HG03175 (cell line): ENCODE data around the gene CD79B.

Experiments
- ATAC-seq: cut with Tn5 transposase; IDR thresholded peaks from one replicate; pipeline ENCODE4 v1.9.1; 2021; ENCODE audit warnings: mild to moderate bottlenecking, moderate library complexity; ENCODE audit not compliant: unreplicated experiment

Gene CD79B

GRCh38 chr17:63954402-63955063 is 22.4 kb upstream of the CD79B start:
- peak; percentile 70 for ATAC-seq

GRCh38 chr17:63950940-63951907 is 19.1 kb upstream of the CD79B start:
- ATAC-seq = no peak

GRCh38 chr17:63949576-63950250 is 17.6 kb upstream of the CD79B start:
- ATAC-seq = no peak

GRCh38 chr17:63948521-63948920 is 16.4 kb upstream of the CD79B start:
- no peak for ATAC-seq

- ATAC-seq = no peak
These were observed 15.7 kb upstream of the CD79B start for GRCh38 chr17:63947711-63948330.

- peak; percentile 66 for ATAC-seq
These were observed 14.6 kb upstream of the CD79B start for GRCh38 chr17:63946440-63947363.

GRCh38 chr17:63945784-63946439 is 13.8 kb upstream of the CD79B start:
- ATAC-seq = peak; percentile 36

- ATAC-seq = no peak
These were observed 12.8 kb upstream of the CD79B start for GRCh38 chr17:63944736-63945499.

- no peak for ATAC-seq
These were observed 11.6 kb upstream of the CD79B start for GRCh38 chr17:63943745-63944144.

GRCh38 chr17:63942309-63942985 is 10.3 kb upstream of the CD79B start:
- no peak for ATAC-seq

- ATAC-seq = no peak
These were observed 9.6 kb upstream of the CD79B start for GRCh38 chr17:63941751-63942150.

GRCh38 chr17:63941162-63941561 is 9.0 kb upstream of the CD79B start:
- ATAC-seq = no peak

- no peak for ATAC-seq
These were observed 8.5 kb upstream of the CD79B start for GRCh38 chr17:63940584-63940983.

GRCh38 chr17:63939884-63940283 is 7.8 kb upstream of the CD79B start:
- no peak for ATAC-seq

GRCh38 chr17:63939401-63939800 is 7.3 kb upstream of the CD79B start:
- no peak for ATAC-seq

- no peak for ATAC-seq
These were observed 5.8 kb upstream of the CD79B start for GRCh38 chr17:63937920-63938319.

GRCh38 chr17:63937319-63937718 is 5.2 kb upstream of the CD79B start:
- no peak for ATAC-seq
